HAP-1 (cell line): ENCODE measurements around the gene ZC3H13.

Experiments used
- DNase-seq, 2 experiments: peaks; one replicate each; pipeline ENCODE4 v3.0.0-alpha.2; 2016 to 2020; ENCODE audit warnings: low spot score in 2 of 2
- H3K27me3 ChIP-seq: fragments of 250-450 bp; sonication (Bioruptor Pico); 2 replicates; pipeline ENCODE4 v1.5.1; 2020; ENCODE audit warnings: low read depth, mild to moderate bottlenecking, moderate library complexity
- H3K36me3 ChIP-seq: fragments of 250-450 bp; sonication (Bioruptor Pico); replicated peaks from 2 replicates; pipeline ENCODE4 v1.5.1; 2020; ENCODE audit warnings: mild to moderate bottlenecking
- H3K4me1 ChIP-seq: fragments of 250-450 bp; sonication (Bioruptor Pico); 2 replicates; pipeline ENCODE4 v1.5.1; 2020; ENCODE audit warnings: mild to moderate bottlenecking
- H3K4me3 ChIP-seq: fragments of 250-450 bp; sonication (Bioruptor Pico); 2 replicates; pipeline ENCODE4 v1.5.1; 2020; ENCODE audit warnings: mild to moderate bottlenecking, moderate library complexity
- H3K9me3 ChIP-seq: fragments of 250-450 bp; sonication (Bioruptor Pico); 2 replicates; pipeline ENCODE4 v1.5.1; 2020; ENCODE audit warnings: mild to moderate bottlenecking, moderate library complexity
- in situ Hi-C: fragments of 300-500 bp; cut with MboI; formaldehyde crosslinking; loops from 3 replicates; pipeline ENCODE4 v1.14.3; 2020; ENCODE audit warnings: low sequenced_read_pairs, inconsistent platforms, mixed read lengths

ZC3H13 gene

DNA sequence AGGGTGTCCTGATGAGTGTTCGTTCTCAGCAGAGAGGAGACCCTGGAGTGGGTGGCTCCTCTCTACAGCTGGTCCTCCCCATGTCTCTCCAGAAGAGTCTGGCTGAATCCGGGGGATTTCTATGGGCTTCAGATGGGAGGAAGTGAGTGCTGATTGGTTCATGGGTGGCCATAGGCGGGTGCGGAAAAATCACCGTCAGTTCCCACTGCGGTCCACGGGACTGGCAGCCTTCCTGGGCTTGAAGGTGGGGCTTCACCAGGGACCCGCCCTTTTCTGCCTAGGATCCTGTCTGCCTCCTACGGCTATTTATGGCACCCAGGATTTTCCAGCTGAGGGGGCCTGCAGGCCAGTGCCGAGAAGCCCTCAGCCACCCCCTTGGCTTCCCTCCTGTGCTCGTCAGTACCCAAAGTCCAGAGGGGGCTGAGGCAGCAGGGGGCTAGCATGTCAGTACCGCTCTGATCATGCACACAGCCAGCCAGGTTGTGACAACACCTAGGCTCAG, 33.9 kb upstream of the ZC3H13 start:
- no peak overlapping the region for H3K4me3 ChIP-seq
- in situ Hi-C loops: no loop called here
- no peak for DNase-seq
- H3K4me1 ChIP-seq: no peaks in the 10 kb centered on the region
- H3K27me3 ChIP-seq: no peaks in the 10 kb centered on the region; the same call in 1 of the 2 replicates
- no peaks in the 10 kb centered on the region for H3K36me3 ChIP-seq
- no peaks in the 10 kb centered on the region for H3K9me3 ChIP-seq

DNA sequence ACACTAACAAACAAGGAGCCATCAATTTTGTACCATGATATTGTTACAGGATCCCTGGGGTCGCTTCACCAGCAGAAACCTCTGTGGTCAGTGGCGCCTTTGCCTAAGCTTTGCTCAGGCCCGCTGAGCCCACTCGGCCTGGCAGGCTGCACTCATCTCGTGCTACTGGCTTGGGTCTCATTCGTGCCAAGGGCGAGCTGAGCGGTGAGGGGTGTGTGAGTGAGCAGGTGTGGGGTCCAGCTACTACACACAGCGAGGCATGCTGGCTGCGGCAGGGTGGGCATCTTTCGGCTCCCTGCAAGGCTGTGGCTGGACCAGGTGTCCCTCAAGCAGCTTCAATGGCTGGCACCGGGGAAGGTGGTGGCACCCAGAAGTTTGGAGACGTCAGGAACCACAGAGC, 33.2 kb upstream of the ZC3H13 start:
- no peak overlapping the region for H3K4me3 ChIP-seq
- no peaks in the 10 kb centered on the region for H3K4me1 ChIP-seq
- no peaks in the 10 kb centered on the region for H3K9me3 ChIP-seq
- DNase-seq: no peak
- in situ Hi-C loops: no loop called here
- H3K36me3 ChIP-seq: no peaks in the 10 kb centered on the region
- H3K27me3 ChIP-seq: no peaks in the 10 kb centered on the region; the same call in 1 of the 2 replicates

GRCh38 chr13:46082324-46082723, 29.8 kb upstream of the ZC3H13 start:
- Histone ChIP-seq H3K27me3 (peaks cover 3% of the 10 kb centered on the region), H3K36me3 (no peaks in the 10 kb centered on the region), H3K4me1 (no peaks in the 10 kb centered on the region), H3K9me3 (no peaks in the 10 kb centered on the region), H3K4me3 (no peak overlapping the region)
- no peak for DNase-seq
- in situ Hi-C loops: no loop called here

DNA sequence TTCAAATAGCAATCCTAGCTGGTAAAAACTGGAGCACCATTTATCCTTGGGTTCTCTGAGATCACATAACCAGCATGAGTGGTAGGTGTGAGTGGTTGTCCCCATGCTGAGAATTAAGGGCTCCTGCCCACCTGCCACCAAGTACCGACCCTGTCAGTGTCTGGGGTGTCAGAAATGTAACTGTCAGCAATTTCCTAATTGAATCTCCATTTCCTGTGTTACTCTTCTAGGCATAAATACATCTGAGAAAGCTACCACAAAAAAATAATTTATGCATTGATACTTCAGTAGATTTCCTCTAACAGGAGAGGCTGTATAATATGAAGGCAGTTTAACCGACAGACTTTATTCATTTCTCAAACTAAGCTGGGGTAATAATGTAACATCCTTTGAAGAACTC, 27.2 kb upstream of the ZC3H13 start:
- DNase-seq: no peak
- H3K36me3 ChIP-seq: no peaks in the 10 kb centered on the region
- no peaks in the 10 kb centered on the region for H3K4me1 ChIP-seq
- H3K9me3 ChIP-seq: no peaks in the 10 kb centered on the region
- peaks cover 3% of the 10 kb centered on the region for H3K27me3 ChIP-seq
- in situ Hi-C loops: no loop called here
- no peak overlapping the region for H3K4me3 ChIP-seq

- Histone ChIP-seq H3K9me3 (no peaks in the 10 kb centered on the region), H3K4me1 (no peaks in the 10 kb centered on the region), H3K36me3 (no peaks in the 10 kb centered on the region), H3K4me3 (no peak overlapping the region), H3K27me3 (peaks cover 3% of the 10 kb centered on the region)
- no peak for DNase-seq
- in situ Hi-C loops: no loop called here
These were observed 24.7 kb upstream of the ZC3H13 start for GRCh38 chr13:46077265-46077664.

DNA sequence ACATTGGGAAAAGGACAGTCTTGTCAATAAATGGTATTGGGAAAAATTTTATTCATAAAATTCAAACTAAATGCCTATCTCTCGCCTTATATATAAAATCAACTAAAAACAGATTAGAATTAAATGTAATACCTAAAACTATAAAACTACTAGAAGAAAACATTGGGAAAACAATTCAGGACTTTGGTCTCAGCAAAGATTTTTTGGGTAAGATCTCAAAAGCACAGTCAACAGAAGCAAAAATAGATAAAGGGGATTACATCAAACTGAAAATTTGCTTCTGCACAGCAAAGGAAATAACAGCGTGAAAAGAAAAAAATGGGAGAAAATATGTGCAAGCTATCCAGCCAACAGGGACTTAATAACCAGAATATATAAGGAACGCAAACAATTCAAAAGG, 24.3 kb upstream of the ZC3H13 start:
- Histone ChIP-seq H3K36me3 (no peaks in the 10 kb centered on the region), H3K27me3 (peaks cover 3% of the 10 kb centered on the region), H3K4me3 (no peak overlapping the region), H3K4me1 (no peaks in the 10 kb centered on the region), H3K9me3 (no peaks in the 10 kb centered on the region)
- in situ Hi-C loops: no loop called here
- DNase-seq: no peak

GRCh38 chr13:46075811-46076210, 23.3 kb upstream of the ZC3H13 start:
- DNase-seq: no peak
- no peak overlapping the region for H3K4me3 ChIP-seq
- no peaks in the 10 kb centered on the region for H3K9me3 ChIP-seq
- peaks cover 3% of the 10 kb centered on the region; the same call in 1 of the 2 replicates for H3K27me3 ChIP-seq
- H3K36me3 ChIP-seq: no peaks in the 10 kb centered on the region
- in situ Hi-C loops: no loop called here
- no peaks in the 10 kb centered on the region for H3K4me1 ChIP-seq

GRCh38 chr13:46071590-46072249, 19.2 kb upstream of the ZC3H13 start:
- DNase-seq: no peak
- Histone ChIP-seq H3K4me3 (no peak overlapping the region), H3K27me3 (peaks cover 3% of the 10 kb centered on the region; the same call in 1 of the 2 replicates), H3K9me3 (no peaks in the 10 kb centered on the region), H3K4me1 (no peaks in the 10 kb centered on the region), H3K36me3 (no peaks in the 10 kb centered on the region)
- in situ Hi-C loops: no loop called here

GRCh38 chr13:46063292-46063691, 10.7 kb upstream of the ZC3H13 start:
- no peak for DNase-seq
- Histone ChIP-seq H3K27me3 (peaks cover 2% of the 10 kb centered on the region; the same call in 1 of the 2 replicates), H3K36me3 (no peaks in the 10 kb centered on the region), H3K4me3 (no peak overlapping the region), H3K4me1 (no peaks in the 10 kb centered on the region), H3K9me3 (no peaks in the 10 kb centered on the region)
- in situ Hi-C loops: no loop called here

GRCh38 chr13:46062185-46062584, 9.6 kb upstream of the ZC3H13 start:
- no peak for DNase-seq
- H3K9me3 ChIP-seq: no peaks in the 10 kb centered on the region
- no peak overlapping the region for H3K4me3 ChIP-seq
- H3K27me3 ChIP-seq: peaks cover 2% of the 10 kb centered on the region; the same call in 1 of the 2 replicates
- peaks cover 2% of the 10 kb centered on the region; the same call in 1 of the 2 replicates for H3K4me1 ChIP-seq
- in situ Hi-C loops: no loop called here
- H3K36me3 ChIP-seq: no peaks in the 10 kb centered on the region

DNA sequence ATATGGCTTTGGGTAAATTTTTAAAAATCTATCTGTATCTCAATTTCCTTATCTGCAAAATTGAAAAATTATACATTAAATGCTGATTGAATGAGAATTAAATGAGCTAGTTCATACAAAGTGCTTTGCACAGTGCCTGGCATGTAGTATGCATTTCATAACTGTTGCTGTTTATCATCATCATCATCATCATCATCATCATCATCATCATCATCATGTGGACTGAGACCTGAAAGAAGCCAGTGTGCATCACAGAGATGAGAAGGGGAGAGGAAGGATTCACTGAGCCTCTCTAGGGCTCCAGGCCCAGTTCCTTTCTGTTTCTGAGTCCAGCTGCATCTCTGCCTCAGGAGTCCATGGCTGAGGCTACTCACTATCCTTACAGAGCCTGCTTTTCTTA, 6.9 kb upstream of the ZC3H13 start:
- Histone ChIP-seq H3K27me3 (peaks cover 8% of the 10 kb centered on the region; the same call in 1 of the 2 replicates), H3K4me3 (no peak overlapping the region), H3K9me3 (no peaks in the 10 kb centered on the region), H3K4me1 (peaks cover 2% of the 10 kb centered on the region; the same call in 1 of the 2 replicates), H3K36me3 (no peaks in the 10 kb centered on the region)
- no peak for DNase-seq
- in situ Hi-C loops: no loop called here

DNA sequence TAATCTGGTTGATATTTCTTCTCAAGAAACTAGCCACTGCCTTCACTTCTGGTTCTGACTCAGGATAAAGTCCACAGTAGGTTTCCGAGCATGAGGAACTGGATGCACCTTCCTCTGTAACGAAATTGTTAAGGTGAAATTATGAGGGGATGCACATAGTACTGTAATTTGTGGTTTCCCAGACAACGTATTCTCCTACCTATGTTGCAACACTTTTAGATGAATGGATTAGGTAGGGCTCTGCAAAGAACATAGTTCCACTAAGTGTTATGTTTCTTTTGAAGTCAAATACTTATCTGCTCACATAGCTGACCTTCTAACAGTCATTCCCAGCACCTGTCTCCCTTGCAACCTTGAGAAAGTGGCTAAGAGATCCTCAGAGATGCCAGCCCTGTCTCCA, 5.7 kb upstream of the ZC3H13 start:
- Histone ChIP-seq H3K36me3 (no peaks in the 10 kb centered on the region), H3K9me3 (no peaks in the 10 kb centered on the region), H3K4me1 (peaks cover 2% of the 10 kb centered on the region), H3K27me3 (peaks cover 12% of the 10 kb centered on the region), H3K4me3 (no peak overlapping the region)
- in situ Hi-C loops: no loop called here
- no peak for DNase-seq

DNA sequence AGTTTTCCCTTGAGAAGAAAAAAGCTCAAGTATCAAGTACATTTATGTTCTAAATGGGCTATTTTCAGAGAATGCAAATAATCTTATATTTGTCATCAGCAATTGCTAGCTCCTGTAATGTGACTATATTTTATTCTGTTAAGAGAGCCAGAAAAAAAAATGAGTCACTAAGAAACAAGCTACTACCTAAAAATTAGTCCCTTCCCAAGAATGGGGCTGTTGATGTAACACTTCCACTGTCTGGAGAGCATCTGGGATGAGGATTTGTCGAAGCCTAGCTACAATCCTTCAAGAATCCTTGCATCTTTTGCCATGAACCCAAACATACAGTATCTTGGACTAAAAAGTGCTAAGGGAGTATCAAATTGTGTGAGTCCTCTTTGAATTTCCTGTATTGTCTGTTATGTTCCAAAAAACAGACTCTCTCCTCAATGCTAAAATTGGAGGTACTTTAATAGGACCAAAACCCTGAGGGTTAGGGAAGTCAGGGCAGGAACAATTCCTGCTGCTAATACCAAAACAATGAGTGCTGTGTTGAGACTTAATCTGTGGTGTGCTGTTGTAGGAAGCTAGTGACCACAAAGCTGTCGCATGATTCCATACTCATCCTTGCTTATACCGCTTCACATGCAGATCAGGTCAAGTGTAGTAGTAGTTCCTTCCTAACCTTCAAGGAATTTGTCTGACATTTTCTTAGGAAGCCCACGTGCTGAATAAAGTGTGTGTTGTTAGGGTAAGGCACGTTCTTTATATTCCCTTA, 4.9 kb upstream of the ZC3H13 start:
- H3K4me3 ChIP-seq: no peak overlapping the region
- H3K4me1 ChIP-seq: peaks cover 8% of the 10 kb centered on the region
- DNase-seq: peak in 1 of 2 experiments; percentile 12
- no peaks in the 10 kb centered on the region for H3K9me3 ChIP-seq
- in situ Hi-C loops: no loop called here
- peaks cover 12% of the 10 kb centered on the region for H3K27me3 ChIP-seq
- H3K36me3 ChIP-seq: no peaks in the 10 kb centered on the region
